ENCODE data around the gene RPH3AL. TPM values are rescaled to one million over a fixed set of nuclear protein-coding genes. Genes with fewer than 3 reads are reported as not detected.
"Not testable (repeated sequence)": the region's sequence is repeated elsewhere in the genome, so short reads cannot be mapped to it uniquely, and the experiment has no call there.

RPH3AL gene
- total and polyA plus RNA-seq, 2 of the 8 experiments (the other 6 are each of a cell fraction or from before 2014, with no cell fraction given), result 5.6 to 5.8 TPM

DNA sequence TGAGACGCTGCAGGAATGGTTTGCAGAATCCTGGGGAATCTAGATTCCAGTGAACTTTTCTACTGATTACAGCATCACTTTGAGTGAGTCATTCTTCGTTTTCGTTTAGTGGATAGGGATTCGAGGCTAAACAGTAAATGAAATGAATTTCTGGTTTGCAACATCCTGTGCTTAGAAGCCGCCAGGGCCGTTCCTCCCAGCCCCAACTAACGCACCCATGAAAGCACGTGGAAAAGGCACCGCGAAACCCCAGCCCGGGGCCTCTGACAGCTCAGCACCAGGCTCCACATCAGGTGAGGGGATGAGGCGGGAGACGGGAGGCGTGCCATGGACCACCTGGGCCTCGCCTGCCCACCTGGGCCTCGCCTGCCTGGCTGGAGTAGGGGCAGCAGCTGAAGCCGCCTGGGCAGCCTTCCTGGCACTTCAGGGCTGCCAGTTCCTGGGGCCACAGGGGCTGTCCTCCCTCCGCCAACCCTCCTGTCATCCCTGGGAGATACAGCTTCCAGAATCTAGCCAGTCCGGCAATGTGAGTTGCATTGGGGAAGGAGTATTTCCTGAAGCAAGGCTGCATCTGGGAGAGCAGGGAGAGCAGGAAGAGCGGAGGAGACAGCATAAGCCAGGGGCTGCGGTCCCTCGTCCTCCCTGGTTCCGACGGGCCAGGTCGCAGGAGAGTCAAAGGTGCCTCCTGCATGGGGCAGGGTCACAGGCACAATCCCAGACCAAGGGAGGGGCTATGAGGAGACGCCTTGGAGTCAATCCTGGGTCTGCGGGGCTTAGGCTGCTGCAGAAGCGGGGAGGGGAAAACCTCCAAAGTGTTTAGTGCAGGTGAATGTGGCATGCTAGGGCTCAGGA lies 78.4 kb downstream of the RPH3AL start (continued):
- no peak for TF ChIP-seq CEBPB (IDR thresholded peaks at IDR 0.05; ENCODE audit: low read depth, low read length)

DNA sequence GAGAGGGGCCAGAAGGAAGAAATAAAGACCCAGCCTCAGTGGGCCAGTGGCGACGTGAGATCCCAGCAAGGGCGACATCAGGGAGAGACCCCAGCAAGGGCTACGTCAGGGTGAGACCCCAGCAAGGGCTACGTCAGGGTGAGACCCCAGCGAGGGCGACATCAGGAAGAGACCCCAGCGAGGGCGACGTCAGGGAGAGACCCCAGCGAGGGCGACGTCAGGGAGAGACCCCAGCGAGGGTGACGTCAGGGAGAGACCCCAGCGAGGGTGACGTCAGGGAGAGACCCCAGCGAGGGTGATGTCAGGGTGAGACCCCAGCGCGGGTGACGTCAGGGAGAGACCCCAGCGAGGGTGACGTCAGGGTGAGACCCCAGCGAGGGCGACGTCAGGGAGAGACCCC lies 79.8 kb downstream of the RPH3AL start:
- H2AFZ ChIP-seq (ENCODE audit: low read length); CTCF ChIA-PET (ENCODE audit: partially characterized antibody); H3K27me3 ChIP-seq (replicated peaks in 1 of 4; ENCODE audit: control insufficient read depth in 3 of 4, extremely low read depth in 1 of 4, insufficient read depth in 3 of 4, low read length in 3 of 4); H3K4ac ChIP-seq (replicated peaks; ENCODE audit: insufficient read length, low read depth, low read length); H2BK15ac ChIP-seq (ENCODE audit: low read length); H3K79me1 ChIP-seq (ENCODE audit: low read depth, low read length); H2BK5ac ChIP-seq (ENCODE audit: low read depth, low read length); FAIRE-seq; POLR2A ChIA-PET (ENCODE audit: partially characterized antibody); H4K91ac ChIP-seq (replicated peaks; ENCODE audit: insufficient read length, low read length); H3K4me2 ChIP-seq (ENCODE audit: insufficient read depth in 1 of 2, low read depth in 2 of 2, low read length in 2 of 2); H2BK12ac ChIP-seq (ENCODE audit: low read depth, low read length); H3K4me3 ChIP-seq (ENCODE audit: extremely low read depth in 1 of 4, insufficient read depth in 2 of 4, low read depth in 3 of 4, low read length in 4 of 4); H4K8ac ChIP-seq (ENCODE audit: extremely low read depth, insufficient read depth, low read length); H3K18ac ChIP-seq (ENCODE audit: extremely low read depth, low read length); H3K4me1 ChIP-seq (replicated peaks in 1 of 4; ENCODE audit: control insufficient read depth in 3 of 4, insufficient read depth in 4 of 4, low read length in 3 of 4); H3K14ac ChIP-seq (ENCODE audit: insufficient read length); H4K5ac ChIP-seq (ENCODE audit: insufficient read length, low read depth, low read length); H3K79me2 ChIP-seq (ENCODE audit: control insufficient read depth in 1 of 2, insufficient read depth in 2 of 2, low read length in 2 of 2); H3K56ac ChIP-seq (replicated peaks; ENCODE audit: insufficient read length, low read depth, low read length); H2AK5ac ChIP-seq (ENCODE audit: low read depth, low read length); H3K23me2 ChIP-seq (ENCODE audit: low read depth, low read length); H2BK20ac ChIP-seq (ENCODE audit: low read length); H4K20me1 ChIP-seq (replicated peaks in 1 of 2; ENCODE audit: control insufficient read depth in 1 of 2, insufficient read depth in 2 of 2, low read length in 2 of 2); H3K36me3 ChIP-seq (ENCODE audit: control insufficient read depth in 2 of 4, insufficient read depth in 4 of 4, low read length in 3 of 4); H2BK120ac ChIP-seq (replicated peaks; ENCODE audit: low read depth, low read length); H3K9ac ChIP-seq (replicated peaks in 1 of 4; ENCODE audit: extremely low read depth in 1 of 4, low read depth in 3 of 4, low read length in 3 of 4); H3K23ac ChIP-seq (ENCODE audit: insufficient read length); DNase-seq (ENCODE audit: low read depth in 1 of 2, low spot score in 2 of 2); H3K9me3 ChIP-seq (ENCODE audit: insufficient read depth in 2 of 2, low read depth in 1 of 2, low read length in 1 of 2); H3K27ac ChIP-seq (ENCODE audit: low read depth, low read length): not testable (repeated sequence)
- WGBS, 2 experiments (ENCODE audit: extremely low coverage in 1 of 2, insufficient coverage in 1 of 2, insufficient read length in 1 of 2, insufficient replicate concordance in 2 of 2, low coverage in 1 of 2, low lambda C conversion rate in 2 of 2, missing lambda C conversion rate in 1 of 2), result 95% methylated on average over 3 of the region's 26 CpGs; no CpG with 5 or more reads in 1 of the 2 experiments

Data from H1 (cell line).